Testis (tissue), 2 donors: ENCODE measurements around the gene NHLRC3.

Experiments
- POLR2A ChIP-seq: fragments of 450-650 bp; IDR thresholded peaks from one replicate; pipeline ENCODE4 v1.6.1; 2017; ENCODE audit warnings: antibody characterized with exemption, mild to moderate bottlenecking, moderate library complexity
- TF ChIP-seq, protein P1 (sequence below), 3 experiments: fragments of 450-650 bp in 2 of 3; fragments of 200-600 bp in 1 of 3; sonication (generic) in 1 of 3; IDR thresholded peaks; one replicate each; pipeline ENCODE4 v1.5.1; 2016 to 2019; ENCODE audit warnings: antibody characterized with exemption in 3 of 3, mild to moderate bottlenecking in 2 of 3, moderate library complexity in 1 of 3

GRCh38 chr13:38993381-38993780, 44.9 kb upstream of the NHLRC3 start:
- TF ChIP-seq, protein P1, sequence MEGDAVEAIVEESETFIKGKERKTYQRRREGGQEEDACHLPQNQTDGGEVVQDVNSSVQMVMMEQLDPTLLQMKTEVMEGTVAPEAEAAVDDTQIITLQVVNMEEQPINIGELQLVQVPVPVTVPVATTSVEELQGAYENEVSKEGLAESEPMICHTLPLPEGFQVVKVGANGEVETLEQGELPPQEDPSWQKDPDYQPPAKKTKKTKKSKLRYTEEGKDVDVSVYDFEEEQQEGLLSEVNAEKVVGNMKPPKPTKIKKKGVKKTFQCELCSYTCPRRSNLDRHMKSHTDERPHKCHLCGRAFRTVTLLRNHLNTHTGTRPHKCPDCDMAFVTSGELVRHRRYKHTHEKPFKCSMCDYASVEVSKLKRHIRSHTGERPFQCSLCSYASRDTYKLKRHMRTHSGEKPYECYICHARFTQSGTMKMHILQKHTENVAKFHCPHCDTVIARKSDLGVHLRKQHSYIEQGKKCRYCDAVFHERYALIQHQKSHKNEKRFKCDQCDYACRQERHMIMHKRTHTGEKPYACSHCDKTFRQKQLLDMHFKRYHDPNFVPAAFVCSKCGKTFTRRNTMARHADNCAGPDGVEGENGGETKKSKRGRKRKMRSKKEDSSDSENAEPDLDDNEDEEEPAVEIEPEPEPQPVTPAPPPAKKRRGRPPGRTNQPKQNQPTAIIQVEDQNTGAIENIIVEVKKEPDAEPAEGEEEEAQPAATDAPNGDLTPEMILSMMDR (IDR thresholded peaks at IDR 0.05): no peak
- TF ChIP-seq POLR2A: no peak
